HG03558 (cell line): Measurements from ENCODE around the gene LONRF2.
"Not testable (repeated sequence)": the region's sequence is repeated elsewhere in the genome, so short reads cannot be mapped to it uniquely, and the experiment has no call there.

Experiments used
- ATAC-seq: cut with Tn5 transposase; IDR thresholded peaks from one replicate; pipeline ENCODE4 v1.9.1; 2021; ENCODE audit warnings: moderate number of reproducible peaks; ENCODE audit not compliant: unreplicated experiment; ENCODE audit errors: extremely low read depth

Gene LONRF2

DNA sequence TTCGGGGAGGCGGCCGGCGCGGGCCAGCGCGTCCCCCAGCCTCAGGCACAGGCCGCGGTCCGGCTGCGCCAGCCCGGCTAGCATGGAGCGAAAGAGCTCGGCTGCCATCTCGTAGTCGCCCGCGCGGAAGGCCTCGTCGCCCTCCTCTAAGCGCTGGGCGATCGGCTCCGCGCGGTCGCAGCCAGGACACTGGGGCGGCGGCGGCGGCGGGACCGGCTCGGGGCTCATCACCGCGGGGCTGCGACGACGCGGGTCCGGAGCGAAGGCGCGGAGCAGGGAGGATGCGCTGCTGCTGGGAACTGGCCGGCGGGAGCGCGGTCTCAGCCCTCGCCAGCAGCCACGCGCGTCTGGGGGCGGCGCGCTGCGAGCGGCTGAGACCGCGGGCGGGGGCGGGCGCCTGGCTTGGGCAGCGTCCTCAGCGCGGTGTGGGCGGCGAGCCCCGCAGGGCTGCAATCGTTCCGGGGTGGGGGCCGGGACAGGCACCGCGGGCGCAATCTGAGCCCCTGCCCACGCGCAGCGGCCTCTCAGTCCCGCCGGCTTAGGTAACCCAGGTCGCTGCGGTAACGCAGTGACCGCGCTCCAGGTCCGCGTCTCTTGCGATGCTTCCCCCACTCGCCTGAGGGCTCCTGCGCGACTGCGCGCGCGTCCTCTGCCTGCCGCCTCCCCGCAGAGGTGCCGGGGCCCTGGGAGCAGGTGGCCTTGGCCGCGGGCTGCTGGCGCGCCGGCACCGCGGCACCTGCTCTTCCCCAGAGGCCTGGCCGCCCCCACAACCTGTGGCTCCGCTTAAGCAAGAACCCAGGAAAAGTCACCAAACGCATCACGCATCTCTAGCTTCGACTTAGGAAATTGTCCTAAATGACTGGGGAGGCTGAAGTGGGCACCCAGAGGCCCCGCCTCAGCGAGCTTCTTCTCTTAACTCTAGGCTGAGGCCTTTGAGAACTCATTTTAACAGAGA, at the start of gene LONRF2:
Gene LONRF2 (minus strand): TSS at position 636 of the 955 bp plus-strand sequence. CDS start 408 bp downstream, at position 228.
- no peak for ATAC-seq

DNA sequence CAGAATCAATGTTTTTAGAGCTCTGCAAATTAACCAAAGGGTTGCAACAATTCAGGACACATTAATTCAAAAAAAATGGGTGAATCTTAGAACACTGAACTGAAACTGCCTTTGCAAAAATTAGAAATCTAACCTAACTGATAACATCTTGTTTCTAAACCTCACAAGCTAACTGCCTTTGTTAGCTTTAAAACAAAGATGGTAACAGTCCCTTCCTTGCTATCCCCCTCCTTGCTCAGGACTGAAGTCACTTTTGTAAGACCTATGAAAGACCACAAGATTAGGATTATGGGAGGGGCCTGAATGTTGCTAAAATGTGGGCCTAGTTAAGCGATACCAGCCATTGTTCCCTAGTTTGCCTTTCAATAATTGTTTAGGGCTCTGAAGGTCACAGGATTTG, 44.9 kb upstream of the LONRF2 start:
- no peak for ATAC-seq

DNA sequence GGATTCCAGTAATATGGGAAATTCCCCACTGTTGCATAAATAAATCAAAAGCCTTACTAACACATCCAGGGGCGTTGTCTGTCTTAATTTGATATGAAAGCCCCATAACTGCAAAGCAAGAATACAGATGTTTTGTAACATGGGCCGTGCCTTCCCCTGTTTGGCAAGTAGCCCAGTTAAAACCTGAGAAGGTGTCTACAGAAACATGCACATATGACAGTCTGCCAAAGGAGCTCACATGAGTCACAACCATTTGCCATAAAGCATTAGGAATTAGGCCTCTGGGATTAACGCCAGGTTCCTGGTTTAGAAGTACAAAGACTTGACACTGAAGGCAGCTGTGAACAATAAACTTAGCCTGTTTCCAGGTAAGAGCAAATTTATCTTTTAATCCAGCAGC, 43.1 kb upstream of the LONRF2 start:
- no peak for ATAC-seq

DNA sequence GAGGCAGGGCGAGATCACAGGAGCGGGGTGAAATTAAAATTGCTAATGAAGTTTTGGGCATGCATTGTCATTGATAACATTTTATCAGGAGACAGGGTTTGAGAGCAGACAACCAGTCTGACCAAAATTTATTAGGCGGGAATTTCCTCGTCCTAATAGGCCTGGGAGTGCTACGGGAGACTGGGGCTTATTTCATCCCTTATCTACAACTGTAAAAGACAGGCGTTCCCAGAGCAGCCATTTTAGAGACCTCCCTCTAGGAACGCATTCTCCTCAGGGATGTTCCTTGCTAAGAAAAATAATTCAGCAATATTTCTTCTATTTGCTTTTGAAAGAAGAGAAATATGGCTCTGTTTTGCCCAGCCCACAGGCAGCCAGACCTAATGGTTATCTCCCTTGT, 40.0 kb upstream of the LONRF2 start:
- not testable (repeated sequence) for ATAC-seq

DNA sequence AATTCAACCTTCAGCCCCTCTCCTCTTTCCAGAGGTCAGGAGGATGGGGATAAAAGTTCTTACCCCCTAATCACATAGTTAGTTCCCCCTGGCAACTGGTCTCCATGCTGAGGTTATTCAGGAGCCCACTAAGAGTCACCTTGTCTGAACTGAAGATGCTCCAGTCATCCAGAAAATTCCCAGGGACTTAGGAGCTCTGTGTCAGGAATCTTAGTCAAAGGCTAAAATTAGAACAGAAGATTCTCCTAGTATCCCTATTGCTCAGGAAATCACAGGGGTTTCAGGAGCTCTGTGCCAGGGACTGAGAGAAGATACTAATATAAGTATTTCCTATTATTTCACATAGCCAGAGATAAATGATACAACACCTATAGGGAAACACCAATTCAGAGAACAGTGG, 37.3 kb upstream of the LONRF2 start:
- no peak for ATAC-seq

DNA sequence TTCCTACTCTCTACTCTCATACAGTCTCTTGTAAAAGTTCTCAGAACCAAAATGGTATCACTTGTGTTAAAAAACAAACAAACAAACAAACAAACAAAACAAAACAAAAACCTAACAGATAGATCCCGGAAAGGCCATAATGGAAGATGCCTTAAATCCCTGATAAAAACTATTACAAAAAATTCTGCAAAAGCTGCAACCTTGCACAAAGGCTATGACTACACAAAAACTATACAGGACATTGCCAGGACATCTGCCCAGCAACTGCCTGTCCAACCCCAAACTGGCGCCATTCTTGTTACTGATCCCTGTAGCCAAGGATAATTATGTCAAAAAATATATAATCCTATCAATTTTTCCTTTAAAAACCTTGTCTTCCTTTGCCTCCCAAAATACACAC, 36.3 kb upstream of the LONRF2 start:
- no peak for ATAC-seq

DNA sequence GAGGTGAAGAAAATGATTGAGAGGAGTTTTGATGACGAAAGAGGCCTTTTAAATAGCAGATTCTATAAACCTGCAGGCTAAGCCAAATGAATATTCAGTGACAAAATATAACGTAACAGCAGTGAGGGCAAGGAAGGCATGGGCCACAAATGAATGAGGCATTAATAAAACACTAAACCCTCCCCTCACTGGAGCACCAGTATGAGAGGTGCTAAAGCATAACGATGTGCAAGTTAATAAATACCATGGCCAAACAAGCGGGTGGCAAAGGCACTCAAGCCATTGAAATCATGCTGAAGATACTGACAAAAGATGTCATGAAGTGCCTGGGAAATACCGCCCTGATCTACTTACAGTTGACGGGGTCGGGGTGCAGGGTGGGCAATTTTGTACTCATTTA, 30.2 kb upstream of the LONRF2 start:
- ATAC-seq = no peak

DNA sequence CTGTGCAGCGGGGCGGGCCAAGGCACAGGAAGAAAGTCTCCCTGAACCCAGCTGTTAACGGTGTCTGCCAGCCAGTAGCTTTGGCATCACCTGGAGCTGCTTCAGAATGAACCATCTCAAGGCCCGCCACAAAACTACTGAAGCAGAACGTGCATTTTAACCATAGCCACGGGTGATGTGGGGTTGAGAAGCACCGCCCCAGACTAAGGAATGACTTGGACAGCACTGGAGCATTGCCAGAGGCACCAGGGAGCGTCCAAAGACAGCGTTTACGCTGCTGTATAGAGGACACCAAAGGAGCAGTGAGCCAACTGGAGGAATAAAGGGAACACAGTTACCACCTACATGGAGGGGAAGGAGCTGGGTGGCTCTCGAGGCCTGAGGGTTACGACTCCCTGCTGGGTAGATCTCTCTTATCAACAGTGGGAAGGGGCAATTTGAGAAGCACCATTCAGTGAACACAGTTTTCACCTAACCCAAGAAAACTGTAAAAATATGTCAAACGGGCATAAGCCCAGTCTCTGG, 28.4 kb upstream of the LONRF2 start:
- no peak for ATAC-seq

DNA sequence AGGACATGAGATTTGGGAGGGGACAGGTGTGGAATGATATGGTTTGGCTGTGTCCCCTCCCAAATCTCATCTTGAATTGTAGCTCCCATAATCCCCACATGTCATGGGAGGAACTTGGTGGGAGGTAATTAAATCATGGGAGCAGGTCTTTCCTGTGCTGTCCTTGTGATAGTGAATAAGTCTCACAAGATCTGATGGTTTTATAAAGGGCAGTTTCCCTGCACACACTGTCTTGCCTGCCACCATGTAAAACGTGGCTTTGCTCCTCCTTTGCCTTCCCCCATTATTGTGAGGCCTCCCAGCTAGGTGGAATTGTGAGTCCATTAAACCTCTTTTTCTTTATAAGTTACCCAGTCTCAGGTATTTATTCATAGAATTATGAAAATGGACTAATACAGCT, 22.8 kb upstream of the LONRF2 start:
- not testable (repeated sequence) for ATAC-seq

DNA sequence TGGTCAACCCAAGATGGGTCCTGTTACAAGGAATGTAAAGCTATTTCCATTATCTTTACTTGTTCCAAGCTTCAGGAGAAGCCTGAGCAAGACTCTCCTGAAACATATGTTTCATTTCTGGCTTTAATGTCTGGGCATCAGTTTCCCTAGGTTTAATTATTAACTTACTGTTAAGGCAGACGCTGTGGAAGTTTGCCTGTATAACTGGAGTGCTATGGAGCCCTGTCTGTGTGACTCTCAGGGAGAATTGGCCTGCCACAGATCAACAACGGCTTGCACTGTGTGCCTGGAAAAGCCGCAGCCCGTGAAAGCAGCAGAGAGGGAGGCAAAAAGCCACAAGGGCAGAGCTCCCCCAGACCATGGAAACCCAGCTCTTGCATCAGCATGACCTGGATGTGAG, 22.1 kb upstream of the LONRF2 start:
- ATAC-seq = no peak

DNA sequence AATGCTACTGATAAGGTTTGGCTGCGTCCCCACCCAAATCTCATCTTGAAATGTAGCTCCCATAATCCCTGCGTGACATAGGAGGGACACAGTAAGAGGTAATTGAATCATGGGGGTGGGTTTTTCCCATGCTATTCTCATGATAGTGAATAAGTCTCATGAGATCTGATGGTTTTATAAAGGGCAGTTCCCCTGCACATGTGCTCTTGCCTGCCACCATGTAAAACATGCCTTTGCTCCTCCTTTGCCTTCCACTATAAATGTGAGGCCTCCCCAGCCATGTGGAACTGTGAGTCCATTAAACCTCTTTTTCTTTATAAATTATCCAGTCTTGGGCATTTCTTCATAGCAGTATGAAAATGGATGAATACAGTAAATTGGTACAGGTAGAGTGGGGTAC, 20.2 kb upstream of the LONRF2 start:
- ATAC-seq = not testable (repeated sequence)

DNA sequence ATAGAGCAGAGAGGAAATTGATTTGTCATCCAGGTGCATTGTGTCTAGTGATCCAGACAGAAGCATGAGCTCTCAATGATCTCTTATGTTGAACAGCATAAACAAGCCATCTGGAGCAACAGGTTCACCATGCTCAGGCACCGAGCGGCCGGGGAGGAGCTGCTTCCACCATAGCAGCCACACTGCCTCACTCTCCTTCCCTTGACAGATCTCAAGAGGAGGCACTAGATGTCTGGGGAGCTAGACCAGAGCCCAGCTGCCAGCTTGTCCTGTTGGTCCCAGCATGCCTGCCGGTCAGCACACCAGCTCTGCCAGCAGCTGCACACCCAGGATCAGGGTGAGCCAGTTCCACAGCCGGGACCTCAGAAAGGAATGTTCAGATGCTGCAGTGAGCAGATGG, 17.5 kb upstream of the LONRF2 start:
- no peak for ATAC-seq

DNA sequence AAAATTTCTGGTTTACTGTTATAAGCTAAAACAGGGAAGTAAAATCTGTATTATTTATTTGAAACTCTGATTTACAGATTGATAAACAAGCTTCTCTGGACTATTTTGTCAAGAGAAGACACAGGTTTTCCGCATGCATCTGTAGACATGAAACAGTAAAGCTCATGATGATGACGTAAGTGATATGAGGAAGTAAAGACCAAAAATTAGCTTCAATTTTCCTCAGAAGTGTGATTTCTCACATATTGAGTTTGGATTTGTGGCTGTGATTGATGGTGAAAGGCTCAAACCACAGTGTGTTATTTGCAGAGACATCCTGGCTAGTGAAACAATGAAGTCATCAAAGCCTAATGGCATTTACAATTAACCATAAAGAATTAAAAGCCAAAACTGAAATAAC, 12.6 kb upstream of the LONRF2 start:
- no peak for ATAC-seq

DNA sequence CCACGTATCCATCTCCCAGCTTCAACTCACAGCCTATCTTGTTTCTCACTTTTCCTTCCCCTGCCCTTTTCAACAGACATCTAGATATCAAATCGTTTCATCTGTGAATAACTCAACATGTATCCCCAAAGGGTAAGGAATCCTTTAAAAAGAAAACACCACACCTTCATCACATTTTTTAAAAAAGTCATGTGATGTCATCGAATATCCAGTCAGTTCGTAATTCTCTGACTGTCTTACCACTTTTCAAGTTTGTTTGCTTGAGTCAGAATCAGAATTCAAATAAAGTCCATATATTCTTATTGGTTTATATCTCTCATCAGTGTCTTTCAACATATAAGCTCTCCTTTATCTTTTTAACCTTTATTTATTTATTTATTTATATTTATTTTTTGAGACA, 5.4 kb upstream of the LONRF2 start:
- no peak for ATAC-seq

DNA sequence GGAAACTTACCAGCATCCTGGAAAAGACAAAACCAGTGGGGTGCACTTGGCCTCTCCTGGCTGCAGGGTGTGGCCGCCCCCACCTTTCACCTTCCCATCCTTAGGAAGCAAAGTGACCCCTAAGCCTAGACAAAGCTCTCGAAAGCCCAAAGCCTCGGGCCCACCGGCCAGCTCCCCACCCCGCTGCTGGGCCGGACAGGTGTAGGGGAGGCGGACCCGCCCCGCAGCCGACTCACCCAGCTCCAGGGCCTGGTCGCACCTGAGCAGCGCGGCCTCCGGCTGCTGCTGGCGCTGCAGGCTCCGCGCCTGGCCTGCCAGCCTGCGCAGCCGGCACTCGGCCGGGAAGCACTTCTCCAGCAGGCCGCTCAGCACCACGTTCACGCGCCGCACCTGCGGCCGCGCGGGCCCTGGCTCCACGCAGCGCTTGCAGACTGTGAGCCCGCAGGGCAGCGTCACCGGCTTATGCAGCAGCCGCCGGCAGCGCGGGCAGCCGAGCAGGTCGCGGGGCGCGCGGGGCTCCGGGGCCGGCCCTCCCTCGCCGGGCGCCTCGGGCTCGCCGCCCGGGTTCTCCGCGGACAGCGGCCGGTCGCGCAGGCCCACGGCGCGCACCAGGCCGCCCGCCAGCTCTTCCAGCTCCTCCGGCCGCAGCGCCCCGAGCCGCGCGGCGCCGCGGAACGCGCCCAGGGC, 979 bp downstream of the LONRF2 start:
- no peak for ATAC-seq

DNA sequence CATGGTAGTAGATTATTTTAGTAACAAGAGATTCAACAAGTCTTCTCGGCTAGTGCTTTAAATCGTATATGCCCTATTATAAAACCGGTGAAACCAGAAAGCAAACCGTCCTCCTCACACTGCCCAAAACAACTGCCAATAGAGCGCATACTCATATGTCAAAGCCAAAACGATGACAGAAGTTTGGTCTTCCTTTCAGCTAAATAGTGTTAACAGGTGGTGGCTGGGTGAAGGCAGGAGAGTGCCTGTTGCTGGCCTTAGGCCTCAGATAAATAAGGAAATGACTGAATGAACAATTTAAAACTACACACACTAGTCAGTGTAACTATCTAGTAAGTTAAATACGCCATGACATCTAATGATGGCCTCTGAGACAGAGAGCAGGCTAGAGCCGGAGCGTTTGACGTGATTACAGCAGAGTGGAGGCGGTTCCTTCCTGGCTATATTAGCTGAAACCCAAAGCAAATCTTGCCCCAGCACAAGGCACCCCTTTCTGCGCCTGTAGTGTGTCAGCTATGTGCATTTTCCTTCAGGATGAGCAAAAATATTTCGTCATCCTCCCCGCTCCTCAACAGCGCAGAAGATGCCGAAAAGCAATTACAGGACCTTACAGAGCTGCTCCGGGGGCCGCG, 1.6 kb downstream of the LONRF2 start:
- no peak for ATAC-seq

DNA sequence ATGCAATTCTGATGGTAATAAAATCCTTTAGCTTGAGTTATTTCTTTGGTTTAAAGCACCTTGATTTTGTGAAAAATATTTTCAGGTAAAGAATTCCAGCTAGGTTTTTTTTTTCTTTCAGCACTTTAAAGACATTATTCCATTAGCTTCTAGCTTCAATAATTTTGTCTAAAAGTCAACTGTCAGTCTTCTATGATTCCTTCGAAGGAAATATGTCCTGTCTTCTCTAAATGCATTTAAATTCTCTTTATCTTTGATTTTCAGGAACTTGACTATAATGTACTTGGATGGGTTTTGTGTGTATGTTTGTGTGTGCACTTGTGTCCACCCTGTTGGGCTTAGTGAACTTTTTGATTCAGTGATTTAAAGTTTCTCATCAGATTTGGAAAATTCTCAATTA, 4.7 kb downstream of the LONRF2 start:
- no peak for ATAC-seq

DNA sequence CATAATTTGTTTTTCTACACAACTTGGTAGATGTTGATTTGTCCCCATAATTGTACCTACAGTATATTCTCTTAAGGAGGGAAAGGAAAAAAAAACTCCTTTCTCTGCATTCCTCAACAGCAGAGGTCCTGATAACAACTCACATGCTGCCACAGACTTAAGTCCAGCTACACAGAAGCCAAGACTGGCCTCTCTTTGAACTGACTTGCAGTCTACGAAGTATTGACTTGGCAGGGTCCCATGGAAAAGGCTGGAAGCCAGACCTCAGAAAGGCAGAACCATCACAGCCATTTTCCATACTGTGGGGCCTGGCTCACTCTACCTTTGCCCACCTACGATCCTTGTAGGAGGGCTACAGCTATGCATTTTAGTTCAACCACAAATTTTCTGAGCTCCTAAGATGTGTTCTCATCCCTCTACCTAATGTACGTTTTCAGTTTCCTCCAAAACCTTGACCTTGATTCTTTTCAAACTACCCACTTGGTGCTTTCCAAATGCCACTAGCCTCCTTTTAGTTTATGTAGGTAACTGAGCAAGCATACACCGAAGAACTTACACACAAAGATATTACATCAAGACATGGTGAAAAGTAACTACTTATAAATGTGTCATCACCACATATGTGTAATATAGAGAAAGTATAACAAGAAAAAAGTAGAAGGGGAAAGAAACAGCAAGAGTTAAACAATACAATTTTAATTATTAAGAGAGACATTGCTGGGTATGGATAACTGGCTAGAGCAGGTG, 12.2 kb downstream of the LONRF2 start:
- no peak for ATAC-seq

DNA sequence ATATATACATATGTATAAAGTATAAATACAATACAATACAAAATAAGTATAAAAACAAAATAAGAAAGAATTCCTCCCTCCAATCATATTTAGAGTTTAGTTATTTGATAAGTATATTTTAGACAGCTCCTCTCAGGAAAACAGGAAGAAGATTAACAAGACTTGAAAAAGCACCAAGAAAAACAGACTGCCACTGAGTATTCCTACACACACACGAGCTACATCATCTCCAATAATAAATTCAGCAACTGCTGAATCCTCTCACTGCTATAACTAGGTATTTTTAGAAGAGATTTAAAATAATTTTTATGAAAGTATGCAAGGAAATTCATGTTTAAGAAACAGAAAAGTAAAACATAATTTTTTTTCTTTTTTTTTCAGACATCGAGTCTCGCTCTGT, 13.0 kb downstream of the LONRF2 start:
- ATAC-seq = no peak

DNA sequence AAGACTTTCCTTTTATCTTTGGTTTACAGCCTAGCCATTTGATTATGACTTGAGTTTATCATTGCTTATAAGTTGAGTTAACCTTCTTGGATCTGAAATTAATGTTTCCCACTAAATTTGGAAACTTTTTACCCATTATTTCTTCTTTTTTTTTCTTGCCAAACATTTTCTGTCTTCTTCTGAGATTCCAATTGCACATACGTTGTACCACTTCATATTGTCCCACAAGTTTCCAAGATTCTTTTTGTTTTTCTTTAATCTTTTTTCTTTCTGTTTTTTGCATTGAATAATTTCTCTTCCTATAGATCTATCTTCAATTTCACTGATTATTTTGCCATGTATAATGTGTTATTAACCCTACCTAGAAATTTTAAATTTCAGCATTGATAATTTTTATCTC, 18.6 kb downstream of the LONRF2 start:
- no peak for ATAC-seq
